SK-N-SH (cell line): Measurements from ENCODE around the gene TMEM165.

Source experiments
- CTCF ChIP-seq: fragments of 200-600 bp; sonication (generic); IDR thresholded peaks from 2 replicates; pipeline ENCODE4 v1.6.1; 2017; ENCODE audit warnings: antibody characterized with exemption, mild to moderate bottlenecking, moderate library complexity
- EP300 ChIP-seq, 2 experiments: IDR thresholded peaks; 2 replicates each; pipeline versions ENCODE4 v1.4.0 to v1.6.1; 2012; ENCODE audit warnings: borderline replicate concordance in 1 of 2, low read depth in 1 of 2, low read length in 1 of 2
- MXI1 ChIP-seq: IDR thresholded peaks from 2 replicates; pipeline ENCODE4 v1.6.1; 2012; ENCODE audit warnings: mild to moderate bottlenecking, low read depth, low read length, improper control_type of control experiment
- PBX3 ChIP-seq: IDR thresholded peaks from 2 replicates; pipeline ENCODE4; 2012
- RAD21 ChIP-seq: IDR thresholded peaks from 2 replicates; pipeline ENCODE4 v1.6.1; 2012; ENCODE audit warnings: mild to moderate bottlenecking, low read length
- SIN3A ChIP-seq: IDR thresholded peaks from 2 replicates; pipeline ENCODE4 v1.6.1; 2012; ENCODE audit warnings: low read depth, mild to moderate bottlenecking, low read length, moderate library complexity, borderline replicate concordance
- TF ChIP-seq, protein P1 (sequence below): IDR thresholded peaks from 2 replicates; pipeline ENCODE4 v1.4.0; 2012; ENCODE audit warnings: low read depth

DNA sequence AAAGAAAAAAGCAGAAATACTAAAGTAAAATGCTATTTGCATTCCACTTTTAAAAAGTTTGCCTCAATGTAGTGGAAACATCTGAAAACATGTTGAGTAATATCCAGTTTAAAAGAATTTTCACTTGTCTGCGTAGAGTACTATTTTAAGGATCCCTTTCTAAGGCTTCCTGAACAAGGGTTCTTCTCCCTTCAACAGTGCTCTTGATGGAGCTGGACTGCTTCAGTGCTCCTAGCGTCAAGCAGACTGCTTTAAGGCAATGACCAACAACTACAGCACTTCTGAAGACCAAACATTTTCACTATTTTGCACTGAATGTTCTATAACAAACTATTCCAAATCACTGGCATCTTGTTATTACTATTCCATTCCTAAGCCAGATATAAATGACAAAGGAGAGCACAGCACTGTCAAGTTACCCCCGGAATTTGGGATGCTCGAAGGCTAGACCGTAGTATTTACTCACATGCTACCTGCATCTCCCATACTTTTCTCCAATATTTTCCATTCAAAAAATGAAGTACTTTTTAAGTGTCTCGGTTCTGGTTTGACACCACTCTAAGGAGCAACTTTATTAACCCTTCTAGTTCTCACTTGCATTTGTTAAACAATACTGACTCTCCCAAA, 36.1 kb downstream of the TMEM165 start:
- TF ChIP-seq PBX3 (no peak), RAD21 (no peak), CTCF (no peak), EP300 (IDR thresholded peaks at IDR 0.05; ENCODE audit: borderline replicate concordance in 1 of 2, low read depth in 1 of 2, low read length in 1 of 2) (no peak), SIN3A (no peak), MXI1 (no peak)
- TF ChIP-seq, protein P1, sequence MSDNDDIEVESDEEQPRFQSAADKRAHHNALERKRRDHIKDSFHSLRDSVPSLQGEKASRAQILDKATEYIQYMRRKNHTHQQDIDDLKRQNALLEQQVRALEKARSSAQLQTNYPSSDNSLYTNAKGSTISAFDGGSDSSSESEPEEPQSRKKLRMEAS, result no peak
